ENCODE measurements around the gene DNAH12.
"Not testable (repeated sequence)": the region's sequence is repeated elsewhere in the genome, so short reads cannot be mapped to it uniquely, and the experiment has no call there.

The DNAH12 gene

DNA sequence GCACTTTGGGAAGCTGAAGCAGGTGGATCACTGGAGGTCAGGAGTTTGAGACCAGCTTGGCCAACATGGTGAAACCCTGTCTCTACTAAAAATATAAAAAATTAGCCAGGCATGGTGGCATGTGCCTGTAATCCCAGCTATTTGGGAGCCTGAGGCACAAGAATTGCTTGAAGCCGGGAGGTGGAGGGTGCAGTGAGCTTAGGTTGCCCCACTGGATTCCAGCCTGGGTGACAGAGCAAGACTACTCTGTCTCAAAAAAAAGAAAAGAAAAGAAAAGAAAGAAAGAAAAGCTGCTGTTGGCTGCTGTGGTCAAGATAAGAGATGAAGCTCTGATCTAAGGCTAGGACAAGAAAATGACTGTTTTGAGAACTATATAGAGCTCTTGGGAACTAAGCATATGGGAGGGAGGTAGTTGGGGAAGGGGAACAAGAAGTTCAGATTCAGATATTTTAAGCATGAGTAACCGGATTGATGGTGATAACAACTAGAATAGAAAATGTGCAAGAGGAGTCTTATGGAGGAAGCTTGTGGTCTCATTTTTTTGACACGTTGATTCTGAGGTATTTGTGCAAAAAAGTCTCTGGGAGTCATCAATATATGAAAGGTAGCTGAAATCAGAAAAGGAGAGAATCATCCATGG, 25.7 kb downstream of the DNAH12 start:
- no peak for DNase-seq (ENCODE audit: low read depth)

DNA sequence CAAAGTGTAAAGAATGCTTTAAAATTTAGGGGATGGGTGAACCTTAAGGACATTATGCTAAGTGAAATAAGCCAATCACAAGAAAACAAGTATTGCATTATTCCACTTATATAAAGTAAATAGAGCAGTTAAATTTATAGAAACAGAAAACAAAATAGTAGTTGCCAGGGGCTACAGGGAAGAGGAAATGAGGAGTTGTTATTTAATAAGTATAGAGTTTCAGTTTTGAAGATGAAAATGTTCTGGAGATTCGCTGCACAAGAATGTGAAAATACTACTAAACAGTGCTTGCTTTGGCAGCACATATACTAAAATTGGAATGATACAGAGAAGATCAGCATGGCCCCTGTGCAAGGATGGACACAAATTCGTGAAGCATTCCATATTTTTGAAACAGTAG, 32.0 kb downstream of the DNAH12 start:
- DNase-seq (ENCODE audit: low read depth) = no peak

- no peak for DNase-seq (ENCODE audit: low read depth)
These were observed 38.2 kb downstream of the DNAH12 start for GRCh38 chr3:57505901-57506300.

GRCh38 chr3:57500506-57500905, 43.6 kb downstream of the DNAH12 start:
- DNase-seq (ENCODE audit: low read depth) = no peak

GRCh38 chr3:57497904-57498303, 46.2 kb downstream of the DNAH12 start:
- DNase-seq (ENCODE audit: low read depth) = no peak

DNA sequence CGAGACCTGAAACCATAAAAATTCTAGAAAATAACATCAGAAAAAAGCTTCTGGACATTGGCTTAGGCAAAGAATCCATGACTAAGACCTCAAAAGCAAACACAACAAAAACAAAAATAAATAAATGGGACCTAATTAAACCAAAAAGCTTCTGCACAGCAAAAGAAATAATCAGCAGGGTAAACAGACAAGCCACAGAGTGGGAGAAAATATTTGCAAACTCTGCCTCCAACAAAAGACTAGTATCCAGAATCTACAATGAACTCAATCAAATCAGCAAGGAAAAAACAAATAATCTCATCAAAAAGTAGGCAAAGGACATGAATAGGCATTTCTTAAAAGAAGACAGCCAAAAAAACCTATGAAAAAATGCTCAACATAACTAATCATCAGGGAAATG, 59.6 kb downstream of the DNAH12 start:
- DNase-seq (ENCODE audit: low read depth) = no peak

DNA sequence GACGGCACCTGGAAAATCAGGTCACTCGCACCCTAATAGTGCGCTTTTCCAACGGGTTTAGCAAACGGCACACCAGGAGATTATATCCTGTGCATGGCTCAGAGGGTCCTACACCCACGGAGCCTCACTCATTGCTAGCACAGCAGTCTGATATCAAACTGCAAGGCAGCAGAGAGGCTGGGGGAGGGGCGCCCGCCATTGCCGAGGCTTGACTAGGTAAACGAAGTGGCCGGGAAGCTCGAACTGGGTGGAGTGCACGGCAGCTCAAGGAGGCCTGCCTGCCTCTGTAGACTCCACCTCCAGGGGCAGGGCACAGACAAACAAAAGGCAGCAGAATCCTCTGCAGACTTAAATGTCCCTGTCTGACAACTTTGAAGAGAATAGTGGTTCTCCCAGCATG, 67.0 kb downstream of the DNAH12 start:
- not testable (repeated sequence) for DNase-seq (ENCODE audit: low read depth)

- DNase-seq (ENCODE audit: low read depth) = no peak
These were observed 79.3 kb downstream of the DNAH12 start for GRCh38 chr3:57464801-57465200.

DNA sequence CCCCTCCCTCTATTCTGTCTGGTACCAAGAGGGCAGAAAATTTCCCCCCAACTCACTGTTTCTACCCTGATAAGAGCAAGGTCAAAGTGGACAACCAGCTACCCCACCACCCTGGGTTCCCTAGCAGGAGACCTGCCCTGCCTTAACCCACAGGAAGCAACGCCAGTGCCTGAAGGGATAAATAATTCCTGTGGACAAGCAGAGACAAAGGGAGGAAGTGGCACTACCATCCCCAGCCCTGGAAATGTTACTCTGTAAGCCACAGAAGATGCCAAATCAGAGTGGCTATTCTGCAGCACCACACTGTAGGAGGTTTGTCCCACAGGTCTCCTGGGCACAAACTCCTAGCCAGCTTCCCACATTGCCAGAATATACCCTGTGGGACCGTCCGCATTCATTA, 80.1 kb downstream of the DNAH12 start:
- no peak for DNase-seq (ENCODE audit: low read depth)

GRCh38 chr3:57451150-57451846, 92.8 kb downstream of the DNAH12 start:
- DNase-seq (ENCODE audit: low read depth) = no peak

DNA sequence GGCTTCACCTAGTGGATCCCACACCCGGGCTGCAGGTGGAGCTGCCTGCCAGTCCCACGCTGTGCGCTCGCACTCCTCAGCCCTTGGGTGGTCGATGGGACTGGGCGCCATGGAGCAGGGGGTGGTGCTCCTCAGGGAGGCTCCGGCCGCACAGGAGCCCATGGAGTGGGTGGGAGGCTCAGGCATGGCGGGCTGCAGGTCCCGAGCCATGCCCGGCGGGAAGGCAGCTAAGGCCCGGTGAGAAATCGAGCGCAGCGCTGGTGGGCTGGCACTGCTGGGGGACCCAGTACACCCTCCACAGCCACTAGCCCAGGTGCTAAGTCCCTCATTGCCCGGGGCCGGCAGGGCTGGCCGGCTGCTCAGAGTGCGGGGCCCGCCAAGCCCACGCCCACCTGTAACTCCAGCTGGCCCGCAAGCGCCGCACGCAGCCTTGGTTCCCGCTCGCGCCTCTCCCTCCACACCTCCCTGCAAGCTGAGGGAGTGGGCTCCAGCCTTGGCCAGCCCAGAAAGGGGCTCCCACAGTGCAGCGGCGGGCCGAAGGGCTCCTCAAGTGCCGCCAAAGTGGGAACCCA, 94.8 kb downstream of the DNAH12 start:
- DNase-seq (ENCODE audit: low read depth) = not testable (repeated sequence)

- not testable (repeated sequence) for DNase-seq (ENCODE audit: low read depth)
These were observed 95.7 kb downstream of the DNAH12 start for GRCh38 chr3:57448489-57448888.

GRCh38 chr3:57446318-57446841, 97.8 kb downstream of the DNAH12 start:
- peak; percentile 8 for DNase-seq (ENCODE audit: low read depth)

DNA sequence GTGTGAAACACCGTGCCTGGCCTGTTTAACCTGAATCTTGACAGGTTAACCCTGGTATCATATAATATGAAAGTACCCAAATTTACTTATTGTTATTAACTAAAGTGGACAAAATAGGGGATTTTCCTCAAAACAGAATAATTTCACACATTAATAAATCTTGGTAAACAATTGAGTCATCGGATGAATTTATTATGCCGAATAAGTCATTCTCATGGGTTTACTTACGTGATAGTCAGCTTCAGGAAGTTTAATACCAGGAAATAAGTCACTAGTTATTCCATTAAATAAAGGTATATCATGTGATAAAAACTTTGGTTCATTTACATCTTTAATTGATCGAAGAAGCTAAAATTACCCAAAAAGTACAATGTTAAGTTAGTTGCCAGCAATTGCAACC, 99.7 kb downstream of the DNAH12 start:
- no peak for DNase-seq (ENCODE audit: low read depth)

GRCh38 chr3:57440144-57440543, 104.0 kb downstream of the DNAH12 start:
- not testable (repeated sequence) for DNase-seq (ENCODE audit: low read depth)

DNA sequence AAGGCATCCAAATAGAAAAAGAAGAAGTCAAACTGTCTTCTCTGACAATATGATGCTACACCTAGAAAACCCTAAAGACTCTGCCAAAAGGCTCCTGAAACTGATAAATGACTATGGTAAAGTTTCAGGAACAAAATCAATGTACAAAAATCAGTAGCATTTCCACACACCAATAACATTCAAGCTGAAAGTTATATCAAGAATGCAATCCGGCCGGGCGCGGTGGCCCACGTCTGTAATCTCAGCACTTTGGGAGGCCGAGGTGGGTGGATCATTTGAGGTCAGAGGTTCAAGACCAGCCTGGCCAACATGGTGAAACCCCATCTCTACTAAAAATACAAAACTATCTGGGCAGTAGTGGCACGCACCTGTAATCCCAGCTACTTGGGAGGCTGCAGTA, 105.7 kb downstream of the DNAH12 start:
- not testable (repeated sequence) for DNase-seq (ENCODE audit: low read depth)

DNA sequence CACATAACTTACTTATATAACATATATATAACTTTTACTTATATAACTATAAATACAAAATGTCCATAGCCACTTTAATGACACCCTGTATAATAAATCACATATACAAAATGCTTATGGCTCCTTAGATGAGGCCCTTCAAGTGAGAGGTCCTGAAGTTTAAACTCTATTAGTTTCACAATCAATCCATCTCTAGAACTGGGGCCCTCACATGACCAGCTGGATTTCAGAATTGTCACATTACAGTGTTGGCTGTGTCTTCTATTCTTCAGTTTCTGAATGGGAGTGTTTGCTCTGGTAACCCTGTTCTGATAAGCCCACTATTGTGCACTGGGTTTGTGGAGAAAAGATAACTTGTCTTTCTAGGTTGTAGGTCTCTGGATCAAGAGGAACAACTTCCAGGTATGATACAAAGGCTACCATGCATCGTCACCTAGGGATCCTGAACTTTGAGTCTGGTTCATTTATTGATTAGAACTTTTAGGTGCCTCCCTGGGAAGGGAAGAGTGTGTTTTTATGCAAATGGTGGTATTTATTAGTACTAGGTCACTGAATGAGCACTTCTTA, 107.9 kb downstream of the DNAH12 start:
- no peak for DNase-seq (ENCODE audit: low read depth)

DNA sequence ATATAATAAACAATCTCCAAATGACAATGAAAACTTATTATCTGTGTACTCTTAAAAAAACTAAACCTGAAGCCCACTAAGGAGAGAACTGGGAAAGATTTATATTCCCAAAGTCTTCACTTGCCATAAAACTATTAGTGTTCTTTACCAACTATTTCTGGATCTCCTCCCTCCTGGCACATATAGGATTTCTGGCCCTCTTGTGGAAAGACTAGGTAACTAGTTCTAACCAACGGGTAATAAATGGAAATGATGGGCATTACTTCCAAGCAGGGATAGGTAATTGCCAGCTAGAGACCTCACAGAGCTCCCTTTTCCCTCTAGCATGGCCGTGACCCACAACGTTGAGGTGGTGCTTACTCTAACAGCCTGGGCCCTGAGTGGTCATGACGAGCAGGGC, 110.1 kb downstream of the DNAH12 start:
- peak; percentile 10 for DNase-seq (ENCODE audit: low read depth)

DNA sequence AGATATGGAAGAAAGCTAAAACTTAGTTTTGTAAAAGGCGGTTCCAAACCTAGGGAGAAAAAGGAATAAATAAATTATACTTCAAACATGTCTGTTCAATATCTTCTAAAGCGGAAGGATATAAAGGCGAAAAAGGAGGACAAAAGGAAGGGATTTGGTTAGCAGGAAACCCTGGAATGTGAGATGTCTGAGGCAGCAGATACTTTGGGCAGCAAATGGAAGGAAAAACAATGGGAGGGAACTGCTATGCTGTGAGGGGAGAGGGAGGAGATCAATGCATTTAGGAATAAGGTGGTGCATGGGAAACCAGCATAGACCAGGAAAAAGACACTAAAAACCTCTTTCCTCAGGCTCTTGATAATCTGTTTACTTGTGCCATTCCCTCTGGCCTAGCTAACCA, 120.8 kb downstream of the DNAH12 start:
- no peak for DNase-seq (ENCODE audit: low read depth)

DNA sequence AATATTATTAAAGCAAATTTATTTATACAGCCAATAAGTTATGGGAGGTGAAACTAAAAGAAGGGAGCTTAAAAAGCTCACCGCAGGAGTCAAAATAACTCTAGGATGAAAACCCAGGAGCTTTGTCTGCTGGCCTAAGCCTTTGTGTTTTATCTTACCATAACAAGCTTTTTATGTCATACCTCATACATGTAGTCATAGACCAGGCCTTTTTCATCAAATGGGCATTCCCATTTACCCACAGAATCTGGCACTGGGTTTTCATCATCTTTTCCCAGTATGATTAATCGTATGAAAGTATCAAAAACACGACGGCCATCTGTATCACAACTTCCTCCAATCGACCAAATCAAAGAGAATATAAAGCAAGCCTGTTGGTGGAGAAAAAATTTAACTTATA, 122.8 kb downstream of the DNAH12 start:
- DNase-seq (ENCODE audit: low read depth) = no peak

GRCh38 chr3:57420001-57420400, 124.1 kb downstream of the DNAH12 start:
- DNase-seq (ENCODE audit: low read depth) = no peak

DNA sequence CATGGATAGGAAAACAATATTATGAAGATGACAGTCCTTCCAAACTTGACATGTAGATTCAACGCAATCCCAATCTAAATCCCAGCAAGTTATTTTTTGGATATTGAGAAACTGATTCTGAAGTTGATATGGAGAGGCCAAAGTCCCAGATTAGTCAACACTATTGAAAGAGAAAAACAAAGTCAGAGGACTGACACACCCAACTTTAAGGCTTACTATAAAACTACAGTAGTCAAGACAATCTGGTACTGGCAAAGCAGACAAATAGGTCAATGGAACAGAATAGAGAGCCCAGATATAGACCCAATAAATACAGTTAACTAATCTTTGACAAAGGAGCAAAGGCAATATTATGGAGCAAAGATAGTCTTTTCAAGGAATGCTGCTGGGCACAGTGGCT, 132.4 kb downstream of the DNAH12 start:
- DNase-seq (ENCODE audit: low read depth) = no peak

GRCh38 chr3:57409471-57409870, 134.7 kb downstream of the DNAH12 start:
- no peak for DNase-seq (ENCODE audit: low read depth)
